HG03520 (cell line): ENCODE data around the gene PYGO2.

Experiments
- ATAC-seq: cut with Tn5 transposase; IDR thresholded peaks from one replicate; pipeline ENCODE4 v1.9.1; 2021; ENCODE audit warnings: mild to moderate bottlenecking, moderate library complexity; ENCODE audit not compliant: unreplicated experiment

PYGO2 gene, protein sequence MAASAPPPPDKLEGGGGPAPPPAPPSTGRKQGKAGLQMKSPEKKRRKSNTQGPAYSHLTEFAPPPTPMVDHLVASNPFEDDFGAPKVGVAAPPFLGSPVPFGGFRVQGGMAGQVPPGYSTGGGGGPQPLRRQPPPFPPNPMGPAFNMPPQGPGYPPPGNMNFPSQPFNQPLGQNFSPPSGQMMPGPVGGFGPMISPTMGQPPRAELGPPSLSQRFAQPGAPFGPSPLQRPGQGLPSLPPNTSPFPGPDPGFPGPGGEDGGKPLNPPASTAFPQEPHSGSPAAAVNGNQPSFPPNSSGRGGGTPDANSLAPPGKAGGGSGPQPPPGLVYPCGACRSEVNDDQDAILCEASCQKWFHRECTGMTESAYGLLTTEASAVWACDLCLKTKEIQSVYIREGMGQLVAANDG

DNA sequence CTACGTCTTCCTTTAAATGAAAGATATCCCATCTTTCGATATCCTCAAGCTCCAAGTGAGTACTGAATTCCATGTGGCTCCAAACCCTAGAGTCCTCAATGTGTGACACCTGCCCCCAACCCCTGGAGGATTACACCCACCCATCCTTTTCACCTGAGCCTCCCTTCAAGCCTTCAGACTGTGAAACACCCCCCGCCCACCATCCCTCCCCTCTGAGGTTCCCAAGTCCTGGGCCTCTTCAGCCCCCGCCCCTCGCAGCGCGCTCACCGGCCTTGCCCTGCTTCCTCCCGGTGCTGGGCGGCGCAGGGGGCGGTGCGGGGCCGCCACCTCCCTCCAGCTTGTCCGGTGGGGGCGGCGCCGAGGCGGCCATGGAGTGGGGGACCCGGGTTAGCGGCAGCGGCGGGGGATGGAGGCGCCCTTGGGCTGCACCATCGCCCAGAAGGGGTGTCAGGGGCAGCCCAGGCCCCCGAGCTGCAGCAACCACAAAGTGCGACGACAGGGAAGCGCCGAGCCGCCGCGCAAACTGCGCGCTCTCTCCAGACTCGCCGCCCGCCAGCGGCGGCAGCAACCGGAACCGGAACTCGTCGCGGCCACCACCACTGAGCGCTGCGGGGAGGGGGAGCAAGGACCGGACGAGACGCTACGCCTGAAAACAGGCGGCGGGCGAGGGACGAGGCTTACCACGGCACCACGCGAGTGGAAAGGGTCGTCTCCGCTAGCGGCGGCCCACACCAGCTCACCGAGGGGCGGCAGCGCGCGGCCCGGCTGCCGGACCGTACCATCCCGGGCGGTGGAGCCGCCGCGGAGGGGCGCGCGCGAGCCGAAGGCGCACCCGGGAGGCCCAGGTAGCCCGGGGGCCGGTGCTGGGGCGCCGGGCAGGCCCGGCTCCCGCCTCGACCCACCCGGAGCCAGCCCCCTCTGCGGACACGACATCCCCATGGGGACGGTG is at the start of gene PYGO2:
PYGO2 (minus strand) TSS at position 576 of the 949 bp plus-strand sequence; CDS start at position 370, 206 bp downstream.
- peak; percentile 67 for ATAC-seq

DNA sequence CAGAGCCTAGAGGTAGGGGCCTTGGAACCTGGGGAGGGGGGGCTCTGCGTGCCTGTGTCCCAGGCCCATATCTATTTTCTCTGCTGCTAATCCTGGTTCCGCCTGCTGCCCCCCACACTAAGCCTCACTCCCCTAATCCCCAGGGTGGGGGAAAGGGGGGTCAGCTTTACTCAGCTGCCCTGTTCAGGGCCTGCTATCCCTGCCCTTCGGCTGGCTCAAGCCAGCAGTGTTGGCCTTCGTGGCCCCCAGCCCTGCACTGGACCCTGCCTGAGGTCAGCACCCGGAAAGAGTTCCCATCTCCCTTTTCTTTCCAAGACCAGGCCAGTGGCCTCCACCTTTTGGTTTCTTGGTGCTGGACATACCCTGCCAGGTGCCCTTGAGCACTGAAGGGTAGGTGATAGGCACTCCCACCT is 49.4 kb upstream of the PYGO2 start:
- no peak for ATAC-seq

DNA sequence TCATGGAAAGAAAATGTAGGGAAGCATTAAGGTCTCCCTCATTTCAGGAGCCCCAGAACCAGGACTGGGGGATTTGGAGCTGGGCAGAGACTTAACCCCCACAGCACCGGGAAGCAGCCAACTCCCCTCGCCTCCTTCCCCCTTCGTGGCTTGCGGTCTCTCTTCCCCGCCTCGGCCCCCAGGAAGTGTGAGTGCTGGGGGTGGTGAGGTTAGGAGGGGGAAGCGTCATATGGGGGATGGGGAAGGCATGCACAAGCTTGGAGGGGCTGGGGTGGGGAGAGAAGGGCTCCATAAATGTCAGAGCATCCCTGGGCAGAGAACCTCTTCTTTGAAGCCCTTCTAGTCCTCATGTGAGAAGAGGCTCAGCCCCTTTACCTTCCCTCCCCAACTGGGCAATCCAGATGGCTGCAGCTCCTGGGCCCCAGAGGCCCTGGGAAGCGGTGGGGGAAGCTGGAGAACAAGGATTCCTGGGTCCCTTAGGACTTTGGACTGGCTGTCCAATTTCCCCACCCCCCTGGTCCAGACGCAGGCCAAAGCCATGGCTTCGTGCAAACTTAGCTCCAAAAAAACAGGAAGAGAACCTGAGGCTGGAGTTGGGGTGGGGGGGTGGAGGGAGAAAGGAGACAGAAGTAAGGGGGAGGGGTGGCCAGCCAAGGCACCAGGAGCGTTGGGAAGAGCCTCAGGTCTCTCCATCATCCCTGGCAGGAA is 48.8 kb upstream of the PYGO2 start:
- ATAC-seq = no peak

DNA sequence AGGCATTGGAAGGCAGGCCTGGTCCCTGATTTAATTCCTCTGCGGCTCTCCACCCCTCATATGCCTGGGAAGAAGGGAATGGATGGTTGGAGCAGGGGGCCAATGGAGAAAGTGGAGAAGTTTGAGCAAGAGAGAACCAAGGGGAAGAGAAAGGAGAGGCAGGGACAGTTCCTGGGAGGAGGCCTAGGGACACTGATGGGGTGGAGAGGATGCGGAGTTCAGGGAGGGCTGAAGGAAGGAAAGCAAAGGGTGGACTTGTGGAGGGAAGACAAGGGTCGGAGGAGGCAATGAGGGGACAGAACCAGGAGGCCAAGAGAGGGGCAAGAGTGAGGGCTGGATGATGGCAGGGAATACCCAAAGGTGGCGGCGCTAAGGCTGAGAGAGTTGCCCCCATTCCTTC is 48.2 kb upstream of the PYGO2 start:
- ATAC-seq = no peak

DNA sequence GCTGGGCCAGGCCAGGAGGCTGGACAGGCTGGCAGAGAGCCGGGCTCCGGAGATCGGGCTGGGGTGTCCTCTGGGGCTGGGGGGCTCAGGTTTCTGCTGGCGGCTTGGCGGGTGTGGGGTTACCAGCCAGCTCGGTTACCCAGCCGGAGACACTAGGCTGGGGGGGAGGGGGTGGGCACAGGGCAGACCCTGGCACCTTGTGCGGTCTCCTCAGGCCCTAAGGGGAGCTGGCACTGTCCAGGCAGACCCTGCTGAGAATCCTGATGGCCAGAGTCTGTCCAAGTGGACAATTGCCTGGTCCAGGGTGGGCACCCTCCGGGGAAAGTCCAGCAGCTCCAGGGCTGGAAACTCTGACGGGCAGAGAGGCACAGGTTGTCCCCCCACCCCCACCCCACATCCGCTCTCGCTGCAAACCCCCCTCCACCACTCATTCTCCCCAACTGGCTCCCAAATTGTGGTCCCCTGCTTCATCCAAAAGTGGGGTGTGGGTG is 47.7 kb upstream of the PYGO2 start:
- no peak for ATAC-seq

DNA sequence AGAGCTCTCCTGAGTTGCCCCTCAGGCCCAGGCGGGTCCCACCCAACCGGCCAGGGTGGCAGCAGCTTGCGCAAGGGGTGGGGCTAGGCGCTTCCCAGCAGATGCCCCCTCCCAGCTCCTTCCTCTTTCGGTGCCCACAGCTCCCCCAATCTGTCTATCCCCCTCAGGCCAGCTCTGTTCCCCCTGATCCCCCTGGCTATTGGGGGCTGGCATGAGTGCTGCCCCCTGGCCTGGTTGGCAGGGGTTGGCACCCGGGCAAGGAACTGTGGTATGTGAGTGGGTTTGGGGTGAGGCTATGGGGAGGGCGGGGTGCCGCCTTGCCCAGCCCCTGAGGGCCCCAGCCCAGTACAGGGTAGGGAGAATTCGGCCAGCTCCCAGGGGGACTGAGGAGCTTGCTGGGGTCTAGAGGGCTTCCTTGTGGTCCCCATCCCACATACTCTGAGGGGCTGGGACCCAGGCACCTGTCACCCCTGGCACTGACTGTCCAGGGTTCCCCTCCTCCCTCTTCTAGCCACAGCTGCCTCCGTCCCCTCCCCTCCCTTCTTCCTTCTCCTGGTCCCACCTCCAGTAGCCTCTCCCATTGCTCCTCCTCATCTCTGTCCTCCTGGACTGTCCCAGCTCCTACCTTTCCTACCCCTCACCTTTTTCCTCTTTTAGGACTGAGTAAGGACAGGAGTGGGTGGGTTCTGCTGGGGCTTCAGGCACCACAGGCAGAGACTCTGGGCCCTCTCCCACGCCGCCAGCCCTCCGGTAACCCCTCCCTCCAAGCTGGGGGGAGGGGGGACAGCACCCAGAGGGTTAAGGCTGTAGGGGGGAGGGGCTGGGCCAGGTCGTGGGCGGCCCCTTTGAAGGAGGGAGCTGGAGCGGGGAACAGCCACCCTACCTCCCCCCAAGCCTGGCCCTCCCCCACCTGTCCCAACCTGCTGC is 46.7 kb upstream of the PYGO2 start:
- ATAC-seq = no peak

DNA sequence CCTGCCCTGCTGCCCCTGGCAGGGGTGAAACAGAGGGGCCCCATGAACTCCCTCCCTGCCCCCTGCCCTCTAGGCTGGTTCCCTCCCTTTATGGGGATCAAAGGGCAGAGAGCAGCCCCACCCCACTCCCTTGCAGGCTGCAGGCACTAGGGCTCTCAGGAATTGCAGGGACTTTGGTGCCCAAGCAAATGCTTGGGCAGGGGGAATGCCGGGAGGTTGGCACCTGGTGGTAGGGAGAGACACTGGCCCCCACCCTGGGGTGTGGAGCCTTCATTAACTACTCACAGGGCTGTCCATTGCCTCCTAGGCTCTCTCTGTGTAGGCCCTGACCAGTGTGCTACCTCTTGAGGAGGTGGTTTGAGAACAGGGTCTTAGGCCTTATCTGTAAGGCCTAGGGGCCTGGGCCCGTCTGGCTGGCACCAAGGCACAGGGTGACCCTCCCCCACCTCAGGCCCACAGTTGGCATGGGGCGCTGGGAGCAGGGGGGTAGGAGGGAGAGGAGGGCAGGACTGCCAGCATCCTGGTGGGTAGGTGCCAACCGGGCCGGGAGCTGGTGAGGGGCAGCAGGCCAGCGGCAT is 45.8 kb upstream of the PYGO2 start:
- no peak for ATAC-seq

DNA sequence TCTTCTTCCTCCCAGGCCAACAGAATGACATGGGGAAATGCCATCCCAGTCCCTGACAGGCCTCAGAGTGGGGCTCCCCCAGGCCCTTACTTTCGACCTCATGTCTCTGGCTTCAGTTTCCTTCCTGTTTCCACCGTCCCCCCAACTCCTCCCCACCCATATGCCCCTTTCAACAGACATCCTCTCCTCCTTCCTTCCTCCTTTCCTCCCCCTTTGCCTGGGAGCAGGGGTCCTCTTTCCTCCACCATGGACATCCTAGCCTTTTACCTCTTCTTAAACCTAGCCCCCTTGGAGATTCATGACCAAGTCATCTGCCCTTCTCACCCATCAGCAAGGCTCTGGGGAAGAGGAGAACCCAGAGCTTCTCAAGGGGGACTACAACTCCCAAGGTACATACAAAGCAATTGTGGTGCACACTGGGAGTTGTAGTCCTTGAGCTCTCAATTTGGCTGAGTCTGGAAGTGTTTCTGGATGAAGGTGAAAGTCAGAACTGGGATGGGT is 45.1 kb upstream of the PYGO2 start:
- no peak for ATAC-seq

DNA sequence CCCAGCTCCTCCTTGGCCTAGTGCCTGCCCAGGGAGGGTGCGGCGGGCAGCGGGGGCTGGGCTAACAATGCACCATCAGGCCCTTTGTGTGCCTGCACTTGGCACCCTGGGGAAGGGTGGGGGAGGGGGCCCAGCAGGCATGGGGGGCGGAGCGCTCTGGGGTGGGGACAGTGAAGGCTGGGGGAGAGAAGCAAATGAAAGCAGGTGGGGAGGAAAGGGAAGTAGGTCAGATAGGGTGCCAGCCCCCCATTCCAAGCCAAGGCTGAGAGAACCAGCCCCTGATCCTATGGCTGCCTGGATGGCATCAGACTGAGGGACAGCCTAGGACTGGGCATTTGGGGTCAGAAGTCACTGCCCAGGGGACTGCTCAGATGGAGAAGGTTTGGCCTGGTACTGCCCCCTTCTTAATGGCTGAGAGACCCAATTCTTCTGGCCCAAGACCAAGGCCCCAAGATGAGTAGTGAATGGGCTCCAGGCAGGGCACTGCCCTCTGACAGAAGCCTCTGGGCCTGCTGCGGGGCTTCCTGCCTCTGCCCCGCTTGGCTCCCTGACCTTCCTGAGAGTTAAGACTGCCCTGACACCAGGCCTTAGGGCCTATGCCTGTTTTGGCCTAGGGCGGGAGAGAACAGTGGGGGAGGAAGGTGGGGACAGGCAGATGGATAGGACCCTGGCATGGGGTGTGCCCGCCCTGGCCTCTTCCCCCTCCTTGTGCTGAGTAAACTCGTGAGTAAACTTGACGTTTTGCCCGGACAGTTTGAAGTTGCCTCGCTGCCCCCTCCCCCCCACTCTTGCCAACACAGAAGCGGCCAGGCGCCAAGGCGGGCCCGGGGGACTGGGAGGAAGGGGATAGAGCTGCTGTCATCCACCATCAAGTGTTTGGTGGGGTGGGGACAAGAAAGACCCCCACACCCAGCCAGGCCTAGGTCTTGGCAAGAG is 43.8 kb upstream of the PYGO2 start:
- no peak for ATAC-seq

DNA sequence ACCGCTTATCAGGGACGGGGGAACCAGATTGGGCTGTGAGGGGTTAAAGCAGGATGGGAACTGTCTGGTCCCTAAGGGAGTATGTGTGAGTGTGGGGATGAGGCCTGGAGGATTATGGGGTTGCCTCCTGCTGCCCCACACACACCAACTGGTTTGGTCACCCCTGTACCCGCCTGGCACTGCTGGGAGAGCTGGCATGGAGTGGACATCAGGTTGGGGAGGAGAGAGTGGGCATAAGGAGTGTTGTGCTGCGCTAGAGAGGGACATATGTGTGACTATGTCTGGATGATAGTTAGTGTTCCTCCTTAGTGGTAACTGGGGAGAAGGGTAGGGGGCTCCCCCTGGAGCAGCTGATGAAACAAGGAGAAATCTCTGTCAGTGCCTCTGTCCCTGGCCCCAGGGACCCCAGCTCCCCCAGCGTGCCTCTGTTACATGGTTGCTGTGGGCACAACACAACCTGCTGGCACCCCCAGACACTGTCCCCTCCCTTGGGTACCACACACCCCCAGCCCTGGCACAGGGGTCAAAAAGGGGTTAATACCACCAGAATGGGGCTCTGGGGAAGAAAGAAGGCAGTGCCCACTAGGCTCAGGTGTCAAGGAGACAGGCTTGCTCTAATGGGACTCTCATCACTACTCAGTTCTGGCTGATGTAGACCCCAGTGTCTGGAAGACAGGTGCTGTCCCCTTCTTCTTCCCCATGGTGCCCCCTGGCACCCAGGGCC is 42.9 kb upstream of the PYGO2 start:
- ATAC-seq = no peak

DNA sequence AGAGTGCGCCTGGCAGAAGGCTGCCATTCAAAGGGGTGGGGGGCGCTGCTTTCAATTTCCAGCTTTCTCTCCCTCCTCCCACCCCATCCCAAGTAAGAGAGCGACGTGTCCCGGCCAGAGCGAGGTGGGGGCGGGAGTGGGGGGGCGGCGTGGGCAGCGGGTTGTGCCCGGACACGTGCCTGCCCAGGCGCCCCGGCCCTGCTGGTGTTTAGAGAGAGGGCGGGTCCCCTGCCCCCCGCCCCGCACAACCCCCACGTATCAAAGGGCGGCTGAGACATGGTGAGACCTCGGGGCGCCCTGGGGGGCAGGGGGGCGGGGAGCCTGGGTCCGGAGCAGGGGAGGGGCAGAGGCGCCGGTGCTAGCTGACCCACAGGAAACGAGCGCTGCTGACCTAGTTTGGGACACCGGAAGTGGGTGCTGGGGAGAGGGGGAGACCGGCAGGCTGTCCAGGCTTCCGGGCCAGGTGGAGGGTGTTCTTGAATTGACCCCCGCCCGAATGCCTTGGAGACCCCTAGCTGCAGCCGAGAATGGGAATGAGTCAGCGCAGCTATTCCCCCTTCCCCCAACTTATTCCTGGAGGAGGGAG is 42.3 kb upstream of the PYGO2 start:
- ATAC-seq = no peak

DNA sequence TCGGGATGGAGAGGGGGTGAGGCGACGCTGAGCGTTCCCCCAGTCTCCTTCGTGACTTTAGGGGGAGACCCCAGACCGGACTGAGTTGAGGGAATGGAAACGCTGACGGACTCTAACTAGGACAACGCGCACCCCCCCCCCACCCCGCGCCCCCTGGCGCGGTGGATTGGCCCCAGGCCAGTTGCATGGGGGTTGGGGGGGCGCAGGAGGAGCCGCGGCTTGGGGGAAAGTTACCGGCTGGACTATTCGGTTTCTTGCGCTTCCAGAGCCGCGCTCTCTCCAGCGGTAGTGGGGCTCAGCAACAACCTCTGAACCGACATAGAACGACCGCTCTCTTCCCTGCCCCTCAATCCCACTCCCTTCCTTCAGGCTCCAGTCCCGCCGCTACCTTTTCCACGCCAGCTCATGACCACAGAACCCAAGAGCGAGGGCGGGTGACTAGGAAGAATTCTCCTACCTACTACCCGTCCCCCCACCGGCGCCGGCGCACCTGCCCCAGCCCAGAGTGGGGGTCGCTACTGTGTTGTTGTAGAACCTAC is 41.7 kb upstream of the PYGO2 start:
- no peak for ATAC-seq

DNA sequence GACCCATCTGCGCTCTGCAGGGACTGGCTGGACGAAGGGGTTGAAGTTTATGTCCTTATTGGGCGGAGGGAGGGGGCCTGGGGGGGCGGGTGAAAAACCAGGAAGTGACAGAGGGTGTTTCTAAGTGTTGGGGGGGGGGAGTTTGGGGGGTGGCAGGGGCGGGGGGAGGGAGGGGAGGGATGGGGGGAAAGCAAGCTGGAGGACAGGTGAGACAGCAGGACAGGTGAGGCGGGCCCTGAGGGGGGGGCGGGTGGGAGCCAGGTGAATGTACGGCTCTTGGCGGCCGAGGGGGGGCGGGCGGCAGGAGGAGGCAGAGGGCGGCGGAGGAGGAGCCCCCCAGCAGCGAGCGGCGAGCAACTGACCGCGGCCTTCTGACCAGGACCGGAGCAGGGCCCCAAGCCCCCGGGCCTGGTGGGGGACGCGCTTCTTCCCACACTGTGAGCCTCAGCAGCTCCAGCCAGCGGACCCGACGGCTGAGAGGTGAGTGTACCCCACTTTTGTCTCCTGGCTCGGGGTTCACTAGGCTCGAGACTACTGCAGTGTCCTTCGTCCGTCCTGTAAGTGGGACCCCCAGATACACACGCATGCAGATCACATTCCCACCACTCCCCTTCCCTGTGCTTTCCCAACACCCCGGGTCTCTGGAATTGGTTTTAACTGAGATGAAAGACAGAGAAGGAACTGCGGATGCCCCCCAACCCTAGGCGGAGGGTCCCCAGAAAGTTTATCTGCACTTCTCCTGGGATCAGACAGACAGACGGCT is 41.1 kb upstream of the PYGO2 start, which contains the start of gene ZBTB7B:
ZBTB7B (plus strand) TSS at position 339 of the 763 bp plus-strand sequence. CDS start 11,859 bp downstream, outside the sequence.
- no peak for ATAC-seq

DNA sequence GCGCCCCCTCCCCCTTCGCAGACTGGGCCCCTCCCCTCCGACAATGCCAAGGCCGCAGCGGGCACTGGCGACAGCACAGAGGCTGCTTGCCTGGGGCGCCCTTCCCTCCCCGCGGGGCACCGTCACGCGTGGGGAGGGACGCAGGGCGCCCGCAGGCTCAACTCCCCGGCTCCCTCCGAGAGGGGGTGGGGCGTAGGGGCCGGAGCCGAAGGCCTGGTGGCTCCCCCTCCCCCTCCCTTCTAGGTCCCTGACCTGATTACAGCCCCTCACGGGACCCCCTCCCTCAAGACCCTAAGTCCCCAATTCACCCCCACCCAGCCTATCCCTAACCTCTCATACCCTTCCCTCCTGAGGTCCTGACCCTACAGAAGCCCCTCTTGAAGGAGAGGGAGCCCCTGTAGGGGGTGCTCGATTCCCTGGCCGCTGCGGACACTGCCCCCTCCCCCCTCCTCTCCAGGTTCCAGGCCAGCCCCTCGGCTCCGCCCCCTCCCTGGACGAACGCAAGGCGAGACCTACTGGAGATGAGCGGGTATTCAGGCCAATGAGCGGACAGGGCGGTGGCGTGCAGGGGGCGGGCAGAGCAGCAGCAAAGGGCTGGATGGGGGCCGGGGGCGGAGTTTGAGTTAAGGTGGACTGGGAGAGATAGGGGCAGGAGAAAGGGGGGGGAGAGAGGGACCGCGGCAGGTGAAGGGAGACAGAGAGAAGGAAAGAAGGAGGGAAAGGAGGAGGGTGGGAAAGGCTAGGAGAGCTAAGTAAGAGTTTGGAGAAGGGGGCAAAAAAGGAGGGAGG is 40.3 kb upstream of the PYGO2 start:
- peak; percentile 60 for ATAC-seq

DNA sequence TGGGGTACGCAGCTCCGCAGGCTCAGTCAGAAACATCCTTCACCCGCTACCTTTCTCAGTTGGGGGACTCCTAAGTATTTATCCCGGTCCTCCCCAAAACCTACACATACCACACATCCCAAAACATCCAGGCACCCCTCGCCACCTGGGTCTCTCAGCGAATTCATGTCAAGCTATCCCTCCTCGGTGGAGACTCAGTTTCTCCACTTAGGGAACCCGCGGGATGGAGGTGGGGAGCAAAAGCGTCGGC is 39.8 kb upstream of the PYGO2 start:
- peak; percentile 7 for ATAC-seq
